Stimulated activated CD4-positive, alpha-beta T cell treated with anti-CD3 and anti-CD28 coated beads, TNF-alpha, amount 100 ng/mL, for 24 hours (primary cell): ENCODE measurements around the gene GALT.

Source experiments
- DNase-seq, 3 experiments: peaks; one replicate each; pipeline ENCODE4 v3.0.0-alpha.2; 2020; ENCODE audit warnings: low read depth in 3 of 3

Gene GALT

GRCh38 chr9:34651876-34652601 is 5.6 kb downstream of the GALT start, which contains the start of gene IL11RA:
TSS of gene IL11RA (plus strand) at chr9:34652185. CDS start at chr9:34655218, 3,033 bp downstream.
- peak in 1 of 3 experiments; percentile 67 for DNase-seq

- no peak for DNase-seq
Measured at GRCh38 chr9:34652602-34653000, 6.1 kb downstream of the GALT start.

- no peak for DNase-seq
Measured at GRCh38 chr9:34653151-34654072, 6.9 kb downstream of the GALT start.

GRCh38 chr9:34654323-34655051 is 8.0 kb downstream of the GALT start:
- no peak for DNase-seq

GRCh38 chr9:34655394-34655793 is 8.9 kb downstream of the GALT start:
- DNase-seq = no peak

- no peak for DNase-seq
Measured at GRCh38 chr9:34656992-34657391, 10.5 kb downstream of the GALT start.

- DNase-seq = no peak
Measured at GRCh38 chr9:34658461-34658860, 12.0 kb downstream of the GALT start.

- DNase-seq = no peak
Measured at GRCh38 chr9:34659592-34660253, 13.2 kb downstream of the GALT start.

GRCh38 chr9:34662526-34663302 is 16.2 kb downstream of the GALT start, which contains the start of gene CCL27:
TSS of gene CCL27 (minus strand) at chr9:34662657. CDS start at chr9:34662633, 24 bp downstream.
- no peak for DNase-seq

- no peak for DNase-seq
Measured at GRCh38 chr9:34663303-34663605, 16.8 kb downstream of the GALT start.

GRCh38 chr9:34664281-34665066 is 18.0 kb downstream of the GALT start:
- peak in 2 of 3 experiments; percentile 31 to 75 for DNase-seq

GRCh38 chr9:34665067-34665380 is 18.5 kb downstream of the GALT start:
- no peak for DNase-seq

- DNase-seq = peak; percentile 62 to 78 (median 64)
Measured at GRCh38 chr9:34665381-34666250, 19.1 kb downstream of the GALT start.

- no peak for DNase-seq
Measured at GRCh38 chr9:34669809-34670562, 23.5 kb downstream of the GALT start.

- DNase-seq = no peak
Measured at GRCh38 chr9:34671307-34671706, 24.8 kb downstream of the GALT start.

- DNase-seq = no peak
Measured at GRCh38 chr9:34674440-34674839, 28.0 kb downstream of the GALT start.

GRCh38 chr9:34675048-34675714 is 28.7 kb downstream of the GALT start:
- peak; percentile 19 to 70 (median 37) for DNase-seq

GRCh38 chr9:34675869-34676268 is 29.4 kb downstream of the GALT start:
- DNase-seq = no peak
